Lower leg skin (tissue), 3 donors: ENCODE measurements around the gene PICALM.

ENCODE experiments used
- CTCF ChIP-seq, 3 donors: fragments of 450-650 bp; IDR thresholded peaks; one replicate each; pipeline ENCODE4 v1.5.1; 2016; ENCODE audit warnings: antibody characterized with exemption in 3 of 3, mild to moderate bottlenecking in 3 of 3, moderate library complexity in 2 of 3
- POLR2A ChIP-seq, 2 donors: fragments of 450-650 bp; IDR thresholded peaks; one replicate each; pipeline ENCODE4 v1.6.1; 2016 to 2017; ENCODE audit warnings: antibody characterized with exemption in 2 of 2, mild to moderate bottlenecking in 1 of 2, moderate library complexity in 1 of 2

DNA sequence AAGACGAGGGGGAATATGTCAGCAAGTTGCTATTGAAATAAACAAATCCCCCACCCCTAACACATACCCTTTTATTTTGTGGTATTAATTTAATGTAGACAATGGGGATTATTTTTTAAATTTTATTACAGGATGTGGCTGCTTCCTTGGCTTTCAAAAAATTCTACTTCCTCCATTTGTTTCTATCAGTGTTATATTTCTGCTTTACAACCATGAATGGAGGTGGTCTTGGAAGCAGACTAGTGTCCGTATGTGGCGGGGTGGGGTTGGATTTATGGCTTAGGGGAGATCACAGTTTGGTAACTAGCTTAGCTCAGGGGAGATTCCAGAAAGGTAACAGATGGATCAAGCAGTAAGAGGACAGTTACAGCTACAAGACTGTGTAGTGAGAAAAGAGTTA is 39.3 kb upstream of the PICALM start:
- no peak for TF ChIP-seq CTCF (IDR thresholded peaks at IDR 0.05)
- no peak for TF ChIP-seq POLR2A (IDR thresholded peaks at IDR 0.05)
